GM19372 (cell line): Measurements from ENCODE around the gene SLAMF9.
"Not testable (repeated sequence)": the region's sequence is repeated elsewhere in the genome, so short reads cannot be mapped to it uniquely, and the experiment has no call there.

Experiments
- ATAC-seq: cut with Tn5 transposase; IDR thresholded peaks from one replicate; pipeline ENCODE4 v1.9.1; 2021; ENCODE audit warnings: mild to moderate bottlenecking, low read depth, moderate library complexity; ENCODE audit not compliant: unreplicated experiment

The SLAMF9 gene

GRCh38 chr1:159904036-159904435 is 50.0 kb downstream of the SLAMF9 start:
- ATAC-seq: not testable (repeated sequence)

- no peak for ATAC-seq
Measured at GRCh38 chr1:159902541-159902940, 51.5 kb downstream of the SLAMF9 start.
